D721Med (cell line): ENCODE data around the gene LEMD2.

Experiments
- DNase-seq: peaks from one replicate; pipeline ENCODE4 v3.0.0; 2011; ENCODE audit warnings: low spot score; ENCODE audit not compliant: insufficient read length
- FAIRE-seq: peaks from 2 replicates; lab custom pipeline; 2011; peaks lifted over from hg19 to GRCh38; lab: Jason Lieb, UNC
- TF ChIP-seq, protein P1 (sequence below): IDR thresholded peaks from 2 replicates; pipeline ENCODE4 v1.5.1; 2012; ENCODE audit warnings: mild to moderate bottlenecking, control low read depth; ENCODE audit not compliant: insufficient read depth; ENCODE audit errors: missing control alignments

LEMD2 gene

DNA sequence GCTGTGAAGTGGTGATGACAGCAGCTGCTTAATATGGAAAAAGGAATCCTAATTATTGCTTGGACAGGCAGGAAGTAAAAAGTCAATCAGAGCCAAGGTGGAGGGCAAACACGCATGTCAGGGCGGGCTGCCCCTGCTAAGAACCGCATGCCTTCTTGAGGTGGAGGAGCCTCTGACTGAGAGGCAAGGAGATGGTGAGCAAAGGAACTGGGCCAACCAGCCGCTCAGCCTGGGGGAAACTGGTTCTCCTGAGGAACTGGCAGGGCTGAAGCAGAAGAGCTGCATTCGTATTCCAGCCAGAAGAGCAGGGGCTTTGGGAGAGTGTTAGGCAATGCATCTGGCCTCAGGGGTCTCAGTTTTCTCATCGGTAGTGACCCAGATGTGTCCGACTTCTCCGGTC is 28.0 kb upstream of the LEMD2 start:
- FAIRE-seq (no peak), DNase-seq (no peak)
- TF ChIP-seq, protein P1, sequence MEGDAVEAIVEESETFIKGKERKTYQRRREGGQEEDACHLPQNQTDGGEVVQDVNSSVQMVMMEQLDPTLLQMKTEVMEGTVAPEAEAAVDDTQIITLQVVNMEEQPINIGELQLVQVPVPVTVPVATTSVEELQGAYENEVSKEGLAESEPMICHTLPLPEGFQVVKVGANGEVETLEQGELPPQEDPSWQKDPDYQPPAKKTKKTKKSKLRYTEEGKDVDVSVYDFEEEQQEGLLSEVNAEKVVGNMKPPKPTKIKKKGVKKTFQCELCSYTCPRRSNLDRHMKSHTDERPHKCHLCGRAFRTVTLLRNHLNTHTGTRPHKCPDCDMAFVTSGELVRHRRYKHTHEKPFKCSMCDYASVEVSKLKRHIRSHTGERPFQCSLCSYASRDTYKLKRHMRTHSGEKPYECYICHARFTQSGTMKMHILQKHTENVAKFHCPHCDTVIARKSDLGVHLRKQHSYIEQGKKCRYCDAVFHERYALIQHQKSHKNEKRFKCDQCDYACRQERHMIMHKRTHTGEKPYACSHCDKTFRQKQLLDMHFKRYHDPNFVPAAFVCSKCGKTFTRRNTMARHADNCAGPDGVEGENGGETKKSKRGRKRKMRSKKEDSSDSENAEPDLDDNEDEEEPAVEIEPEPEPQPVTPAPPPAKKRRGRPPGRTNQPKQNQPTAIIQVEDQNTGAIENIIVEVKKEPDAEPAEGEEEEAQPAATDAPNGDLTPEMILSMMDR, result no peak

DNA sequence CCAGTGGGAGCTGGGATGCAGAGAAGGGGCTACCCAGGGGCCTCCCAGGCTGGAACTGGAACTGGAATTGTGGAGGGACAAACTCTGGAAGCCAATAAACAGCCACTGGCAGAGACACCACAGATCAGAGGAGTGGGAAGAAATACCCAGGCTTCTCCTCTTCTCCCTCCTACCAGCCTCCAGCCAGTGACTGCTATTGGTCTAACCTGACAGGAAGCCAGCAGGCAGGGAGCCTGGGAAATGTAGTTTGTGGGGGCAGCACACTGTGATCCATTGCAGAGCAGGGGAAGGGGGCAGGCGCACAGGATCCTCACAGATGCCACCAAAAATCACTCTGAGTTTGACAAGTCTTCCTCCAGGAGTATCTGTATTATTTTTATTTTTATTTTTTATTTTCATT is 26.9 kb upstream of the LEMD2 start:
- DNase-seq (peak; percentile 74), FAIRE-seq (peak; percentile 35)
- TF ChIP-seq, protein P1, result no peak

DNA sequence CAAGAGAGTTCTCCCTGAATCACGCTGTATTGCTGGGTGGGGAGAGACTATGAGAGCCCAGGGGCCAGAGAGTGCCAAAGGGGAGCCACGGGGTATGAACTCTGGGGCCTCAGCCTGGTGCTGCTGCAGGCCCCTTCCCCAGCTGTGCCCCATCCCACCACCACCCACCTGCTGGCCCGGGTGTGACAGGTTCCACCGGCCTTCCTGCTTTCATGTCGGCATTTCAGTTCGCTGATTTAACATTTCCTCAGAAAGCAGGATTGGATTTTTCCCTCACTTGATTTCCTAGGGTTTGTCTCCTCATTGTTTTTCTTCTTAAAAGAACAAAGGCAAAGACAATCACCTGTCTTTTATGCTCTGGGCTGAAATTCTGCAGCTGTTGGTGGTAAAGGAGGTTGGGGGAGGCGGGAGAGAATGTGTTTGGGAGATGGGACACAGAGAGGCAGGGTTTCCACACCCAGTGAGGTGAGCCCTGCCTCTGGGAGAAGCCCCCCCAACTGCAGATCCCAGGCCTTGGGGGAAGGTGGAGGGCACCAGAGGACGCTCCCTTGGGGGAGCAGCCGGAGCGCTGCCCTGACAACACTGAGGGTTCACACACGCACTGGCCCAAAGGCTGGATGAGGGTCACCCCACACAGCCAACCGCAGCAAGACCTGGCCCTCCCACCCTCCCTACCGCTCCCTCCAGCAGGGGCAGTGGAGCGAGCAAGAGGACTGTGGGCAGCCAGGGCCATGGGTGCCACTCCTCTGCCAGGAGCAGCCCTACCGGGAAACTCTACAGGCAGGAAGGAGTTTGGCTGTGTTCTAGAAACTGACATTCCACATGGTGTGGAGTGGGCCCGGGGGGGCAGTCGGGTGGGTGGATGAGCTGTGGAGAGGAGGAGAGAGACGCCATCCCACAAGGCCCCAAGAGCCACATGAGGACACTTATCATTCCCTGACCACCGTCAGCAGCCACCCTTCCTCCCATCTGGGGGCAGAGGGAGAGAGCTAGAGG is 25.4 kb upstream of the LEMD2 start:
- FAIRE-seq (no peak), DNase-seq (no peak)
- TF ChIP-seq, protein P1, result no peak

- FAIRE-seq (no peak), DNase-seq (no peak)
- TF ChIP-seq, protein P1, result no peak
Observed at GRCh38 chr6:33813246-33813904, 24.4 kb upstream of the LEMD2 start.

DNA sequence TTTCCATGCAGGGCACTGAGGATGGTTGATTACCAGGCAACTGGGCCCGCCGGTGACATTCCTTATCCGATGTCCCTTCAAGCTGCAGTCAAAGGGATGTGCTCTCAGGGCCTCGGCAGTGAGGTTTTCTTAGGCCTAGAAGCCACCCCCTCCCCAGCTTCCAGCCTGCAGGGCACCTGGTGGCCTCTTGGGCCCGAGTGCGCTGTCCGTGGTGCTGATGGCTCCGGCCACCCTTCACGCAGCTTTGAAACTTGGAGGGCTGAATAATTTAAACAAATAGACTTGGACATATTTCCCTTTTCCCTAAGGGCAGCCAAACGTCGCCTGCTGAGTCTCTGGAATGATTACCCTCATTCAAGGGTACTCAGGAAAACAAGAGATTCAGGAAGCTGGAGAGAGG is 23.7 kb upstream of the LEMD2 start:
- FAIRE-seq, result no peak
- DNase-seq, result no peak
- TF ChIP-seq, protein P1, result no peak

GRCh38 chr6:33809594-33809993 is 20.7 kb upstream of the LEMD2 start:
- FAIRE-seq, result no peak
- DNase-seq, result no peak
- TF ChIP-seq, protein P1, result no peak
